Fibroblast of the aortic adventitia (primary cell): ENCODE measurements around the gene MMP11. TPM values are rescaled to one million over a fixed set of nuclear protein-coding genes. Genes with fewer than 3 reads are reported as not detected.
"Not testable (repeated sequence)": the region's sequence is repeated elsewhere in the genome, so short reads cannot be mapped to it uniquely, and the experiment has no call there.

Source experiments
- DNase-seq: peaks from one replicate; pipeline ENCODE4 v3.0.0-alpha.2; 2010; ENCODE audit warnings: low read depth
- H3K4me3 ChIP-seq: 2 replicates; pipeline ENCODE4 v1.5.1; 2011; ENCODE audit warnings: low read depth, mild to moderate bottlenecking, control low read depth, low read length, moderate library complexity
- CTCF ChIP-seq: IDR thresholded peaks from 2 replicates; pipeline ENCODE4 v1.5.1; 2011; ENCODE audit warnings: mild to moderate bottlenecking, low read length, control low read depth, inconsistent platforms; ENCODE audit not compliant: insufficient read depth
- total RNA-seq: library from RNA; depleted of rRNA; stranded (reverse); fragments of >200 nt; gene quantifications from 2 replicates; pipeline ENCODE4 v1.2.3, GENCODE V29; 2012; ENCODE audit warnings: low replicate concordance

The MMP11 gene
- total RNA-seq: 5.1 and 47.8 TPM in 2 replicates

GRCh38 chr22:23772649-23773473, at the start of gene MMP11:
MMP11 (plus strand) TSS chr22:23772849; CDS start chr22:23772871, 22 bp downstream.
- H3K4me3 ChIP-seq: peak within 1 kb of the TSS; percentile 62
- DNase-seq: peak; percentile 27
- TF ChIP-seq CTCF: no peak

GRCh38 chr22:23728108-23728507, 44.5 kb upstream of the MMP11 start:
- H3K4me3 ChIP-seq, DNase-seq: not testable (repeated sequence)

- no peak for TF ChIP-seq CTCF
- DNase-seq: no peak
- no peak overlapping the region for H3K4me3 ChIP-seq
These were observed 35.0 kb upstream of the MMP11 start for GRCh38 chr22:23737696-23738095.

GRCh38 chr22:23742505-23743264, 30.0 kb upstream of the MMP11 start:
- H3K4me3 ChIP-seq: no peak overlapping the region
- TF ChIP-seq CTCF: no peak
- no peak for DNase-seq

GRCh38 chr22:23743303-23743705, 29.3 kb upstream of the MMP11 start:
- no peak for TF ChIP-seq CTCF
- no peak overlapping the region for H3K4me3 ChIP-seq
- peak; percentile 84 for DNase-seq

GRCh38 chr22:23744001-23744400, 28.6 kb upstream of the MMP11 start:
- no peak for DNase-seq
- TF ChIP-seq CTCF: no peak

GRCh38 chr22:23744485-23744884, 28.2 kb upstream of the MMP11 start:
- no peak for TF ChIP-seq CTCF
- H3K4me3 ChIP-seq: no peak overlapping the region
- no peak for DNase-seq

More at GRCh38 chr22:23744001-23744400, 28.6 kb upstream of the MMP11 start:
- H3K4me3 ChIP-seq: no peak overlapping the region
